ENCODE results near the gene NR3C1.

The NR3C1 gene

DNA sequence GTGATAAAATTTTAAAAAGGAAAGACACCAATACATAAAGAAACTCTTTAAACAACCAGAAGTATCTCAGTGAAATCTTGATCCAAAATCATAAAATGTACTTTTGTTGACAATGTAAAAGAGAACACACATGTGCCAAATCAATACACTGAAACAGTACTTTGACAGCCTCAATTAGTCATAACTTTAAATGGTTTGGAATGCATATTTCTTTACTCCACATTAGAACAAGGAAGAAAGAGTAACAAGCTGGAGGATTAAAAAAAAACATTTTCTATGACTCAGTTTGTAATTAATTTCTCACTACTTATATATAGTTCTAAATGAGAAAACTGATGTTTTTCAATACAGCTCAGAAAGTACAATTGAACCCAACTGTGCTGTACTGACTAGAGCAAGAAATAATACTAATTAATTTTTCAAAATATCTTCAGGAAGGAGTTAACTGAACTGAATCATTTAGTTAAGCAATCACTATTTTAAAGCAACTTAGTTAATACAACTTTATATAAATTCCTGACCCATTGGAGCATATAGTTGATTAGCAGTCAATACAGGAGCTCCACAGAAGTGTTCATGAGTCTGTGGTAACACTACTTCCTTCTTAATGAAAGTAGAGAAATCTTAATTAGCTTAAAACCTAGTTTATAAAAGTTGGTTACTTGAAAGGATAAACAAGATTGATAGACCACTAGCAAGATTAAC, 101.0 kb downstream of the NR3C1 start:
- no peak for DNase-seq

DNA sequence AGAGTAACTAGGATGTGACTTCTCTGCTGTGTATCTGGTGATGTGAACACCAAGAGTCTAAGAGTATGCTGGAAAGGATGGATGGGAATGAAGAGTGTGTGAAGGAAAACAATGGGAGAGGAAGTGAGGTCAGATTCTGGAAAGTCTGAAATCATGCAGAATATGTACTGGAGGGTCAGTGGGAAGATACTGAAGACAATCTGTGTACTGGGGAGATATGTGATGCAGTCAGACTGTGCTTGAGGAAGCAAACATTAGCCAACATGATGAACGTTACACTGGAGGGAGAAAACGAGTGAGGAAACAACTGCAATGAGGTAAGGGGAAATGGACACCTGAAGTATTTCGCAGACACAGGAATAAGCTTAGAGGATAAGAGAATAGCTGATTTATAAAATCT, 105.7 kb downstream of the NR3C1 start:
- DNase-seq: no peak

DNA sequence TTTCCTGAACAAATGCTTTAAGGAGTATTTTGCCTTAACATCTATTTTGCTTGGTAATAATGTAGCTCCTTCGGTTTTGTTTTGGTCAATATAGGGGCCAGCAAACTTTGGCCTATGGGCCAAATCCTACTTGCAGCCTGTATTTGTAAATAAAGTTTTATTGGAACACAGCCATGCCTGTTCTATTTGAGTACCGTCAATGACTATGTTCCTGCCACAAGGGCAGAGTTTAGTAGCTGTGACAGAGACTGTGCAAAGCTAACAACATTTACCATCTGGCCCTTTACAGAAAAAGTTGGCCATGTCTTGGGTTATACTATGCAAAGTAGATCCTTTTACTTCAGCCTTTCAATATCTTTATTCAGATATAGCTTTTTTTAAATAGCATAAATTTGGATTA, 113.4 kb downstream of the NR3C1 start:
- no peak for DNase-seq

DNA sequence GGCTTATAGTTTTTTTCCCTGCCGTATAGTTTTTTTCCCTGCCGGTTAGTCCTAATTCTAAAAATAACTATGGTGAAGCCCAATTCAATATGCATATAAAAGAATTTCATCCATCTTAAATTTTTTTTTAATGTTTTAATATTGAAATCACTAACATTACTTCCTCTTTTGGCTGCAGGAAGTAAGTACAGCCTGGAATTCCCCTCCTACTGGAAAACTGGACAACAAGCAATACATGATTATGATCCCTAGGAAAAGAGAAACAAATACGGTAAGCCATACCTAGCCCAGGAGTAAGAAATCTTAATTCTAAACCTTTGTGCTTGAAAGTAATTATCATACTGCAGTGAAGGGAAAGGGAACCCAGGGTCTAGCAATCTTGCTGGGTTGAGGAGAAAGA, 119.0 kb downstream of the NR3C1 start:
- DNase-seq: no peak

DNA sequence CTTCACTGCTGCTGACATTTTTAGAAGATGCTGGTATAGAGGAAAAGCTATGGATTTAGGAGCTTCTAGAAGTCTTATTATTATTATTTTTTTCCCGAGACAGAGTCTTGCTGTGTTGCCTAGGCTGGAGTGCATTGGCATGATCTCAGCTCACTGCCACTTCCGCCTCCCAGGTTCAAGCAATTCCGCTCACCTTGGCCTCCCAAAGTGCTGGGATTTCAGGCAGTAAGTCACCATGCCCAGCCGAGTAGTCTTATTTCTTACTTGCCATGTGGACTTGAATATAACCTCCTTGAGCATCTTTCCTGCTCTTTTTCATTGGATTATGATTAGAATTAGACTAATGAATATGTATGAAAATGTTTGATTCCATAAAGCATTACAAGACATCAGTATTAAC, 119.5 kb downstream of the NR3C1 start:
- no peak for DNase-seq

DNA sequence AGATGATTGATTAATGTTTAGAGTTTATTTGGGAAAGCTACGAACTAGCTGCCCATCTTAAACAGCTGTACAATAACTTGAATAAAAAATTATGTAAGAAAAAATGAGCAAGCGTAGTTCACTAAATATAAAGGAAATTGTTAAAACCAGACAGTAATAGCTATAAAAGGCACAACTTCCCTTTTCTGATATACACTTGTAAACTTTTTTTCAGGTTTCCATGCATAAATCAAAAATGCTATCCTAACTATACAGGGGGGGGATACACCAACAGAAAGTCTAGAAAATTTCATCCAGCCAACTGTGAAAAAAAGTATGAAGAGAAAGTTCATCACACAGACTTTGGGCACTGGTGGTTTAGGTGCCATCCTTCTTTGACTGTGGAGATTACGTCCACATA, 122.3 kb downstream of the NR3C1 start:
- DNase-seq: no peak

DNA sequence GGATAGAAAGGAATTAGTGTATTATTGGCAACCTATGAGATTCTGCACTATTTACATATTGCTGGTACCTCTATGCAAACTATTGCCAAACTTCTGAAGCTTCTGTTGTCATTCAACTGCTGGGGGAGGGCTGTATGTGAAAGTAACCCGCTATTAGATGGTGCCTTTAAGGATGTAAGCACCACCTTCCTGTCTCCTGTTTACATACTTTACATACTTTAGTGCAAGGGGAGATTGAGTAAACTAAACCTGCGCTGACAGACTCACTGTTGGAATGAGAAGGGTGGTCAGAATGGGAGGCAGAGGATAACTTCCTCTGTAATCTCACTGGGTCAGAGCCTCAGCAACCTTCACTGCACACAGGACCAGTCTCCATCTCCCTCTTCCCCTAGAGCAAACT, 123.8 kb downstream of the NR3C1 start:
- DNase-seq: no peak

DNA sequence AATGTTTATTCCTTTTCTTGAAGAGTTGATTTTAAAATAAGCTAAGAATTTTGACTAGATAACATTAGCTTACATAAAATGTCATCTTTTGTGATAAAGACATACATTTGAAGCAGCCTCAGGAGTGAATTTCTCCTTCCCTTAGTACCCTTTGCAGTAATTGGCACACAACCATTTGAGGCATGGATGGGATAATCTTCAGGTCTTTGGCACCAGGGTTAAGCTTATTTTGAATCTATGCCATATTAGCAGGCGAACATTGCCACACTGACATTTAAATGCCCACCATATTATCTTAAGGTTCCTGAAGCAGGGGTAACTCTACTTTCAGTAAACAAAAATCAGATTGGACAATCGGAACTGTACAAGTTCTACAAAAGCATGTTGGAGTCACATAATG, 126.0 kb downstream of the NR3C1 start:
- DNase-seq: no peak

DNA sequence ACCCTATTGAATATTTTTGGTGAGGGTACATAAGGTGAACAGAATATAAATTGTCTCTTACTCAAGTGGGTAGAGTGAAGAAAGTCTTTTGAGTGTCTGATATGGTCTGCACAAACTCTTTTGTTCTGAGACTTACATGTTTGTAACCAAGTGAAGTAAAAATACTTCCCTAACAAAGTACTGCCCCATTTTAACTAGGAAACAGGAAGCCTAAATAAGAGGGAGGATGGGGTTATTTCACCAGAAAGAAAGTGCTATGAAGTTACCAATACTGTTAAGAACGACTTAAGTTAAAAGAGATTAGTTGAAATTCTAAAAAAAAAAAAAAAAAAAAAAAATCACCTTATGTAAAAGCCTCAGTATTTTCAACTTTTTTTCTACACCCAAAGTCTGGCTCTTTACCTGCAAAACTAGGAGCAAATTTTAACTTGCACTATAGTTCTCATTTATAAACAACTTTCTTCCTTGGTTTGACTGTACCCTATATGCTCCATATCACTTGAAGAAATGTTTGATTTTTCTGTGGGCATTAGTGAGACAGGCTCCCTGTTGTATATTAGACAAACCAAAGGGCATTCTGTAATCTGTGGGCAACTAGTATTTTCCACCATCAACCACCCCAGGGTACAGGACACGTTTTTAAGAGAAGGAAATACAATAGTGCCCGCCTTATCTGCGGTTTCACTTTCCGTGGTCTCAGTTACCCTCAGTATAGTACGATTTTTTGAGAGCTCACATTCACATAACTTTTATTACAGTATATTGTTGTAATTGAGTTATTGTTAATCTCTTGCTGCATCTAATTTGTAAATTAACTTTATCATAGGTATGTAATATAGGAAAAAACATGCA, 127.7 kb downstream of the NR3C1 start:
- DNase-seq: no peak

DNA sequence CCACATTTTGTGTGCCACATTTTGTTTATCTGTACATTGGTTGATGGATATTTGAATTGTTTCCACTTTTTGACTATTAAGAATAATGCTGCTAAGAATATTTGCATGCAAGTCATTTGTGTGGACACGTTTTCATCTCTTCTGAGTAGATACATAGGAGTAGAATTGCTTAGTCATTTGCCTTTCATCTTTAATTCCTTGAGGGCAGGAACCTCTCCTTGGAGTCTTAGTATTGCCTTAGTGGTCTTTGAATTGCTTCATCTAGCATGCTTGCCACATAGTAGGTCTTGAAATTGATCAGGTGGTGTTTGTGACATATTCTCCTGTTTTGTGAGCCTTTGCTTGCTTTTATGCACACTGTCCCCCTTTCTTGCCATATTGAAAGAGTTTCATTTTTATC, 128.5 kb downstream of the NR3C1 start:
- no peak for DNase-seq

DNA sequence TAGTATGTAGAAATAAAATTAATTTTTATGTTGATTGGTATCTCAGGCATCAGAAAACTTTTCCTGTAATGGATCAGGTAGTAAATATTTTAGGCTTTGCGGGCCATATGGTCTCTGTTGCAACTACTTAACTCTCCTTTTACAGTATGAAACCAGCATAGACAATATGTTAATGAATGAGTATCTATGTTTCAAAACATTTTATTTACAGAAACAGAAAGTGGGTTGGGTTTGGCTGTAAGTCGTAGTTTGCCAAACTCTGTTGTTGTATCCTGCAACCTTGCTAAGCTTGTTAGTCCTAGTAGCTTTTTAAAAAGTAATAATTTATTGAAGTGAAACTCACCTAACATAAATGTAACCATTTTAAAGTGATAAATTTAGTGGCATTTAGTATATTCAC, 132.1 kb downstream of the NR3C1 start:
- DNase-seq: no peak

DNA sequence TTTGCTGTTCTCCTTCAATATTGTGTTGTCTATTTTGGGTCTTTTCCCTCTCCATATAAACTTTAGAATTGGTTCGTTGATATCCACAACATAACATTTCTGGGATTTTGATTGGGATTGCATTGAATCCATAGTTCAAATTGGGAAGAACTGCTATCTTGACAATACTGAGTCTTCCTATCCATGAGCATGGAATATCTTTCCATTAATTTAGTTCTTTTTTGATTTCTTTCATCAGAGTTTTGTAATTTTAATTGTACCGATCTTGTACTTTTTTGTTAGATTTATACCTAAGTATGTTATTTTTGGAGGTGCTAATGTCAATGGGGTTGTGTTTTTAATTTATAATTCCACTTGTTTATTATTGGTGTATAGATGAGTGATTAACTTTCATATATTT, 135.1 kb downstream of the NR3C1 start:
- DNase-seq: no peak

DNA sequence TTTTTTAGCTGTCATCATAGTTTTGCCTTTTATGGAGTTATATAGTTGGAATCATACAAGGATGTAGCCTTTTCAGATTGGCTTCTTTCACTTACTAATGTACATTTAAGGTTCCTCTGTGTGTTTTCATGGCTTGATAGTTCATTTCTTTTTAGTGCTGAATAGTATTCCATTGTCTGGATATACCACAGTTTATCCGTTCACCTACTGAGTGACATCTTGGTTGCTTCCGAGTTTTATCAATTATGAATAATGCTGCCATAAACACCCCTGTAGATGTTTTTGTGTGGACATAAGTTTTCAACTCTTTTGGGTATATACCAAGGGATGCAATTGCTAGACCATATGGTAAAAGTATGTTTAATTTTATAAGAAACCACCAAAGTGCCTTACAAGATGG, 136.3 kb downstream of the NR3C1 start:
- no peak for DNase-seq

DNA sequence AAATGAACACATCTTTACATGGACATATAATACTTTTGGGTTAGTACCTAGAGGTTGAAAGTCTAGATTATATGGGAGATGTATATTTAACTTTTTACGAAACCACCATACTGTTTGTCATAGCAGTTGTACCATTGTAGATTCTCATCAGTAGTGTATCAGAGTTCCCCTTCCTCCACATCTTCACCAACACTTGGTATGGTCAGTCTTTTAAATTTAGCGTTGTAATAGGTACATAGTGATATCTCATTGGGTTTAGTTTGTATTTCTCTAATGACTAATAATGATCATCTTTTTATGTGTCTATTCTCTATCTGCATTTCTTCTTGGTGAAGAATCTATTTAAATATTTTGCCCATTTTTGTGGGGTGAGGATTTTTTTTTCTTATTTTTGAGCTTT, 137.5 kb downstream of the NR3C1 start:
- no peak for DNase-seq

DNA sequence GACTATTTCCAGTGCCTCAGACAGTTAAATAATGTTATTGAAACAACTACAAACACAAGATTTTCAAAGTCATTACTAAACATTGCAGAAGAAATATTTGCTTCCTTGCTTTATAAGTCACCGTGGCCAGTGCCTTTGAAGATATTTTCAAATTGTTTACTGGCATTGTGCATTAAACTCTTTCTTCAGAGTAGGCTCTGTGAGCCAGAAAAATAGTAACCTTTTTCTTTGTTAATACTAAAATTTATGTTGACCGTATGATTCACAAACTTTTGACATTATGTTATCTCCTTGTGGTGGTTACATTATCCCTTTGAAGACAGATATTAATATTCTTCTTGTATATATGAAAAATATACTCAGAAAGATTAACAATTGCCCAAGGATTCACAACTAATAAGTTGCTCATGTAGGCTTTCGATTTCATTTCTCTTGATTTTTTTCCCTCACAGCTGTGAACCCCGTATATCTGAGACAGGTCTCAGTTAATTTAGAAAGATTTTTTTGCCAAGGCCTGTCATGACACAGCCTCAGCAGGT, 140.1 kb downstream of the NR3C1 start:
- DNase-seq: no peak

DNA sequence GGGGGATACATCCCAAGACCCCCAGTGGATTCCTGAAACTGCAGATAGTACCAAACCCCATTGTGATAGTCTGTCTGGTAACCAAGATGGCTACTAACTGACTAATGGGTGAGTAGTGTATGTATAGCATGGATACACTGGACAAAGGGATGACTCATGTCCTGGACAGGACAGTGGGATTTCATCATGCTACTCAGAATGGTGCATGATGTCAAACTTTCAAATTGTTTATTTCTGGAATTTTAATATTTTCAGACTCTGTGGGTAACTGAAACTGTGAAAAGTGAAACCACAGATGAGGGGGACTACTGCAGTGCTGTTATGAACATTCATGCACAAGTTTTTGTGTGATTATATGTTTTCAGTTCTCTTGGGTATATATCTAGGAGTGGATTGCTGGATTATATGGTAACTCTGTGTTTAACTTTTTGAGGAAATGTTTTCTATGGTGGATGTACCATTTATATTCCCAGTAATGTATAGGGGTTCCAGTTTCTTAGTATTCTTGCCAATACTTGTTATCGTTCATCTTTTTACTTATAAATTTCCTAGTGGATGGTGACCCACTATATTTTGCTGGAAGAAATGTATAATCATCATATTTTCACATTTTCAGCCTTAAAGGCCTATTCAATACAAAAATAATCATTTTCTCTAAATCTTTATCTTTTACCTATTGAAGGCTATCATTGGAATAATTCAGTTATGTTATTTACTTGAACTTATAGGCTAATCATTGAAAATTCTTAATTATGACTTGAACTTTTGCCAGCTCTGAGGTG, 140.9 kb downstream of the NR3C1 start:
- no peak for DNase-seq

DNA sequence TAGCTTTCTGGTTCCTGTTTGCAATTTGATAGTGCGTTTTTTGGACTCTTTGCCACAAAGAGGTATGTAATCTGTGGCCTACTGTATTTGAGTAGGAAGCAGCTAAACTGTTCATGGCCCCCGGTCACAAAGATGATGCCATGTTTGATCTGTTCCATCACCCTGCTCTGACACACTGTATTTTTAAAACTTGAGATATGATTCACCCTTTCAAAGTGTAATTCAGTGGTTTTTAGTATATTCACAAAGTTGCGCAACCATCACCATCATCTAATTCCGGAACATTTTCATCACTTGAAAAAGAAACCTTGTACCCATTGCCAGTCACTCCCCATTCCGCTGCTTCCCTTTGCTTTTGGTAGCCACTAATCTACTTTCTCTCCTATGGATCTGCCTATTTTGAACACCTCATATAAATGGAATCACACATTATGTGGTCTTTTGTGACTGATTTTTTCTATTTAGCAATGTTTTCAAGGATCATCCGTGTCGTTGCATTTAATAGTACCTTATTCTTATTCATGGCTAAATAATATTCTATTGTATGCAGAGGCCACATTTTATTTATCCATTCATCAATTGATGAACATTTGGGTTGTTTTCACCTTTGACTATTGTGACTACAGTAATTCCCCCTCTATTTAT, 141.6 kb downstream of the NR3C1 start:
- DNase-seq: no peak

DNA sequence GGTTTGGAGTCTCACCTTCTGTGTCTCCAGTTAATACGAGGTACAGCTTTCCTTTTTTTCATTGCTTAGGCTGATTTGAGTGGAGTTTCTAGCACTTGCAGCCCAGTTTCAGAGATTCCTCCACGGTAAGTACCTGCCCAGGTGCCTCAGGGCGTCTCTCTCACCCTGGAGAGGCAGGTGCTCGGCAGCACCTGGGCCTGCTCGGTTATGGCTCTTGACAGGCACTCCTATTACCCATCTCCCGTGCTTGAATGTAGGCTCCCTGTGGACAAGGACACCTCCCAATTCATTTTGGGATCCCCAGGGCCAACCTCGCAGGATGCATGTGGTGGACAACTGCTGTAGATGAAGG, 144.3 kb downstream of the NR3C1 start:
- no peak for DNase-seq

DNA sequence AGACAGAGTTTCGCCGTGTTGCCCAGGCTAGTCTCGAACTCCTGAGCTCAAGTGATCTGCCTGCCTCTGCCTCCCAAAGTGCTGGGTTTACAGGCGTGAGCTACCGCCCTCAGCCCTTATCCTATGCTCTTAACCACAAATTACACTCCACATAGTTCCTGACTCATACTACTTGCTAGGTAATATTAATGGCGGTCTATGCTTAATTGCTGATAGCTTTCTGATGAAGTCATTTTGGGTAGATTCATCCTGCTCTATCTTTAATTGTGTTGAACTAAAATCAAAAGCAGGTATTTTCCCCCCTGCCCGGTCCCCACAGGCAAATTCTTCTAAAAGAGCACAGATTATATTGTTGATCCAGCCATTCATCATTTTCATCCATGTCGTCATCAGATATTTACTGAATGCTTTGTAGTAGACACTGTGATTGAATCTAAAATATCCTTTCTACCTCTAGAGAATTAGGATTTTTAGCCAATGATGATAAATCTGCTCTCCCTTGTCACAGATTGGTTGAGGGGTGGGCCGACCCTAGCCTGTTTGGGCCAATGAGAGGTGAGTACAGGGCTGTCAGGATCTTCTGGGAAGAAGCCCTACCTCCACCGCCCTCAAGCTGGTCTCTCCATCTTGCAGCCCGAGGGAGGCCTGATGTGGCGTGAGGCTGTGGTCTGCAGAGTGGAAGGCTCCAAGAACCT, 144.8 kb downstream of the NR3C1 start:
- DNase-seq: no peak

DNA sequence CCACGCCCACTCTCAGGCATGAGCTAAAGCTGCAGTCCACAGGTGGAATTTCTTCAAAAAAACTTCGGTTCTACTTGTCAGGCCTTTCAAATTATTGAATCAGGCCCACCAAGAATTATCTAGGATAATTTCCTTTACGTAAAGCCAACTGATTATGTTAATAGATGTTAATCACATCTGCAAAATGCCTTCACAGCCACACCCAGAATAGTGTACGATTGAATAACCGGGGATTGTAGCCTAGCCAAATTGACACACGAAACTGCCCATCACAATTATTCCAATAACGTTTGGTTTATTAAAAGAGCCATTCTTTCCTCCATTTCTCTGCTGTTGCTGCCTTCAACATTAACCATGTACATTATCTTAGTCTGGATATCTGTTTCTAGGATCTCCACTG, 148.7 kb downstream of the NR3C1 start:
- no peak for DNase-seq

DNA sequence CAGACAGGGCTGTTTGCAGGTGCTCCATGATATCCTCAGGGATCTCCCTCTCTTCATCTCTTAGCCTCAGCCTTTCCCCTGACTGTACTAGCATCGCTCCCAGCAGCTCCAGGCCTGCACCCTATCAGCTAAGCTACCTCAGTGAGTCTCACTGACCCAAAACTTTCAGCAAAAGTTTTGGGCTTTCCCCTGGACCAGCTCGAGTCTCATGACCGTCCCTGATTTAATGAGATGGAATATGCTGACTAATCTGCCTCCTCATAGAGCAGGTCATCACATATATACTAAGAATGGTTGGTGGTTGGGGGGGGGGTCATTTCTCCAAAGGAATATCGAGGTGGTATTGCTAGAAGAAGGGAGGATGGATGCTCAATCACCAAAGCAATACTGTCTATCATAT, 151.5 kb downstream of the NR3C1 start:
- DNase-seq: no peak

DNA sequence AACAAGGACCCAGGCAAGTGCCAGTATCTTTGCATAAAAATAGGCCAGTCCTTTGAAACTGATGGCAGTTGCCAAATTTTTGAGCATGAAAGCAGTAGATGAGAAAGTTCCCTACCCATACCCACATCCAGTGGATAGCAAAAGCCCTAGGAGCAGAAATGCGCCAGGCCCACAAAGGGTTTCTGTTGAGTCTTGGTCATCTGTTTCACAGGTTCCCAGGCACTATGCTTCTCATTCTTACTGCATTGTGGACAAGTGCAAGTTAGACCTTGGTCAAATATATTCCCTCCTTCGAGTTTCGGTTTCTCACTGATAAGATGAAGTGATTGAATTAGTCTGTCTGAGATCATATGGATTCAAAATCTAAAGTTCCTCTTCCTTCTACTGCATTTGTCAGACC, 152.3 kb downstream of the NR3C1 start:
- DNase-seq: no peak

DNA sequence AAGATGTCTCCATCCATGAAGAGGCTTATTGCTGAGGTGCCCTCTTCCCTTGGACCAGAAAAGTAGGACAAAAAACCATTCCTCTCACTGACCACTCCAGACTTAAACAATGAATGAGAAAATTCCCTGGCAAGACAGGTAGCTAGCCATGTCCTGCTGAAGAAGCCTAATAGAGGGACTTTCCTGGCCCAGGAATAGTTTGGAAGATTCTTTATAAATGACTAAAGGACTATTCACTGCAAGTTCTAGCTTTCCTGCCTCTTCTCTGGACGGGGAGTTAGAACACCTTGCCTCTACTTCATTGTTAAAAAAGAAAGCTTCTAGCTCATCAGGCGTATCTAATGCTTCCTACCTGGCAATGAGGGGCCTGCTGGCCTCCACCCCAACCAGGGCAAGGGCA, 153.6 kb downstream of the NR3C1 start:
- DNase-seq: no peak
